ENCODE measurements around the gene ZBTB16. TPM values are rescaled to one million over a fixed set of nuclear protein-coding genes. Genes with fewer than 3 reads are reported as not detected.
A peak's percentile ranks its signal among the peaks of the same experiment; 100 is the strongest.

Gene ZBTB16, protein sequence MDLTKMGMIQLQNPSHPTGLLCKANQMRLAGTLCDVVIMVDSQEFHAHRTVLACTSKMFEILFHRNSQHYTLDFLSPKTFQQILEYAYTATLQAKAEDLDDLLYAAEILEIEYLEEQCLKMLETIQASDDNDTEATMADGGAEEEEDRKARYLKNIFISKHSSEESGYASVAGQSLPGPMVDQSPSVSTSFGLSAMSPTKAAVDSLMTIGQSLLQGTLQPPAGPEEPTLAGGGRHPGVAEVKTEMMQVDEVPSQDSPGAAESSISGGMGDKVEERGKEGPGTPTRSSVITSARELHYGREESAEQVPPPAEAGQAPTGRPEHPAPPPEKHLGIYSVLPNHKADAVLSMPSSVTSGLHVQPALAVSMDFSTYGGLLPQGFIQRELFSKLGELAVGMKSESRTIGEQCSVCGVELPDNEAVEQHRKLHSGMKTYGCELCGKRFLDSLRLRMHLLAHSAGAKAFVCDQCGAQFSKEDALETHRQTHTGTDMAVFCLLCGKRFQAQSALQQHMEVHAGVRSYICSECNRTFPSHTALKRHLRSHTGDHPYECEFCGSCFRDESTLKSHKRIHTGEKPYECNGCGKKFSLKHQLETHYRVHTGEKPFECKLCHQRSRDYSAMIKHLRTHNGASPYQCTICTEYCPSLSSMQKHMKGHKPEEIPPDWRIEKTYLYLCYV
- total RNA-seq (2016; rRNA removed; fragmentation: Illumina TruSeq; extraction: Trizol) (not detected in 2 replicates), polyA plus RNA-seq (2011; rRNA removed) (not detected in 2 replicates), polyA minus RNA-seq (2011; rRNA and poly(A)+ RNA removed; ENCODE audit: low replicate concordance) (not detected in 2 replicates), Bru-seq, nascent RNA (percentile 1 among the genes with signal in this experiment), BruChase-seq, experiment 1, labeled RNA remaining after a 6-hour chase (percentile 1 among the genes with signal in this experiment), BruChase-seq, experiment 2, labeled RNA remaining after a 2-hour chase (not detected)
- total RNA-seq (2016; cell fraction: cytosol; rRNA removed; fragmentation: Illumina TruSeq; extraction: Trizol; ENCODE audit: low read depth), result not detected in 2 replicates
- total RNA-seq (2016; cell fraction: insoluble cytoplasmic fraction; rRNA removed; fragmentation: Illumina TruSeq; extraction: Trizol), result not detected in 2 replicates
- not detected in 2 replicates for total RNA-seq (2016; cell fraction: membrane; rRNA removed; fragmentation: Illumina TruSeq; extraction: Trizol)
- total RNA-seq (2016; cell fraction: nucleus; rRNA removed; fragmentation: Illumina TruSeq; extraction: Trizol), result not detected in 2 replicates
- polyA plus RNA-seq (2011; cell fraction: cytosol; rRNA removed), result not detected in 2 replicates
- not detected in 2 replicates for polyA plus RNA-seq (2011; cell fraction: nucleus; rRNA removed)
- not detected in 2 replicates for polyA plus RNA-seq (2012)
- not detected in 2 replicates for polyA plus RNA-seq (2016; cell fraction: cytosol; fragmentation: Illumina TruSeq; extraction: Trizol; ENCODE audit: low read depth)
- polyA plus RNA-seq (2016; cell fraction: insoluble cytoplasmic fraction; fragmentation: Illumina TruSeq; extraction: Trizol; ENCODE audit: low read depth), result not detected in 2 replicates
- polyA plus RNA-seq (2016; cell fraction: membrane; fragmentation: Illumina TruSeq; extraction: Trizol; ENCODE audit: low read depth), result not detected in 2 replicates
- polyA plus RNA-seq (2016; cell fraction: nucleus; fragmentation: Illumina TruSeq; extraction: Trizol; ENCODE audit: insufficient read depth, low read depth), result not detected in 2 replicates
- polyA minus RNA-seq (2011; cell fraction: cytosol; rRNA and poly(A)+ RNA removed), result not detected in 2 replicates
- not detected in 2 replicates for polyA minus RNA-seq (2011; cell fraction: nucleus; rRNA and poly(A)+ RNA removed)
- long read RNA-seq, experiment 1, result 0 reads
- long read RNA-seq, experiment 2, result 0 reads

DNA sequence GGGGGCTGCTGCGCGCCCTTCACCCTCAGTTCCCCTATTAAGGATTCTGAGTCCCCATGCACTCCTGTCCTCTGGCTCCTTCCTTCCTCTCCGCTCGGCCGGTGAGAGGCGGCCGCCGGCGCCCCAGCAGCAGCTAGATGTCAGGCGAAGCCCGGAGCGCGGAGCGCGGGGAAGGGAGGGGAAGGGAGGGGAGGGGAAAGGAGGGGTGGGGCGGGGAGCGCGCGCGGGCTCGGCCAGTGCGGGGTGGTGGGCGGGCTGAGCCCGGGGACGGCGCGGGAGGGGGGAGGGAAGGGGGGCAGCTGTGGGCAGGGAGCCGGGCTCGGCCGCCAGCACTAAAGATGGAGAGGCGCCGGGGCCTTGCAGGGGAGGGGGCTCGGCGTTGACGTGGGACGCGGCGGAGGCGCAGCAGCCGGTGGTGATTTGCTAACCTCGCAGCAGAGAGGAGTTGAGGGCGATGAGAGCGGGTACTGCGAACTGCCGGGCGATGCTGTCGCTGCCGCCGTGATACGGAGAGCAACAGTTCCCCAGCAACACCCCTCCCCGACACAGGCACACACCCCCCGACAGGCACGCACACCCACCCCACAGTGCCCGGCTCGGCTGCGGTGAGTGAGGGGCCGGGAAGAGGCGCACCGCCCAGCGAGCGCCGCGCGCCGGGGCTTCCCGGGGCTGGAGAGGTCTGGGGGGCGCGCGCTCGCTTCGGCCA is at the start of gene ZBTB16:
Gene ZBTB16 (plus strand): TSS at position 434 of the 706 bp plus-strand sequence. CDS start 3,590 bp downstream, outside the sequence.
- Histone ChIP-seq H3K4me3 (replicated peaks in 1 of 3; ENCODE audit: insufficient read depth in 1 of 3, low read depth in 2 of 3, low read length in 3 of 3) (peak within 1 kb of the TSS in 1 of 3 experiments; percentile 64; a peak in 1 of 6 replicates), H3K79me2 (ENCODE audit: insufficient read depth, low read length) (no peaks in the 10 kb centered on the region), H3K9ac (ENCODE audit: insufficient read depth, low read depth, low read length) (no peak within 1 kb of the TSS), H3K4me2 (ENCODE audit: low read depth, low read length) (peak within 1 kb of the TSS; percentile 58), H4K20me1 (ENCODE audit: insufficient read depth, low read length) (0 out of 2 replicates have a peak, but pooled peaks cover 4% of the 10 kb centered on the region), H3K27ac (ENCODE audit: extremely low read length, insufficient read depth, low read length) (no peak within 1 kb of the TSS), H3K36me3 (replicated peaks in 1 of 2; ENCODE audit: control insufficient read depth in 1 of 2, insufficient read depth in 2 of 2, low read length in 2 of 2) (no peaks in the 10 kb centered on the region), H3K9me3 (ENCODE audit: low read length) (no peaks in the 10 kb centered on the region), H2AFZ (ENCODE audit: low read length) (no peak within 1 kb of the TSS), H3K4me1 (ENCODE audit: insufficient read depth, low read length) (no peaks in the 10 kb centered on the region), H3K27me3 (ENCODE audit: control insufficient read depth in 1 of 2, insufficient read depth in 2 of 2, low read length in 2 of 2) (peaks cover 9 to 72% of the 10 kb centered on the region in 2 experiments)
- 29% methylated on average over 28 of the region's 71 CpGs for WGBS (ENCODE audit: low lambda C conversion rate)
- intact Hi-C loops (cut with micrococcal nuclease; ENCODE audit: unreplicated experiment), result no loop called here
- ATAC-seq (no peak), DNase-seq (ENCODE audit: low spot score) (no peak), FAIRE-seq (no peak)
- CTCF ChIA-PET (ENCODE audit: low intra/inter-chr PET ratio, low total read pairs), result no interaction called here
- POLR2A ChIA-PET, result no interaction called here
- no TSS peak for BruUV-seq (replicated peaks)
- TF ChIP-seq ZNF839 (CRISPR knock-in tag; IDR thresholded peaks at IDR 0.05; ENCODE audit: borderline replicate concordance) (no peak), ZNF138 (CRISPR knock-in tag; IDR thresholded peaks at IDR 0.05; ENCODE audit: low read depth) (no peak)
- in situ Hi-C loops (cut with HindIII; ENCODE audit: extremely low pct_ligation_motif_present, low pct_unique_long_range_greater_than_20kb), result no loop called here

Measured in HepG2 (cell line).